ENCODE measurements around the gene OXSR1. TPM values are rescaled to one million over a fixed set of nuclear protein-coding genes. Genes with fewer than 3 reads are reported as not detected.

The OXSR1 gene
- total RNA-seq, 4 donors from 2014 or later, result 17.3 to 49.7 (median 28.7) TPM

DNA sequence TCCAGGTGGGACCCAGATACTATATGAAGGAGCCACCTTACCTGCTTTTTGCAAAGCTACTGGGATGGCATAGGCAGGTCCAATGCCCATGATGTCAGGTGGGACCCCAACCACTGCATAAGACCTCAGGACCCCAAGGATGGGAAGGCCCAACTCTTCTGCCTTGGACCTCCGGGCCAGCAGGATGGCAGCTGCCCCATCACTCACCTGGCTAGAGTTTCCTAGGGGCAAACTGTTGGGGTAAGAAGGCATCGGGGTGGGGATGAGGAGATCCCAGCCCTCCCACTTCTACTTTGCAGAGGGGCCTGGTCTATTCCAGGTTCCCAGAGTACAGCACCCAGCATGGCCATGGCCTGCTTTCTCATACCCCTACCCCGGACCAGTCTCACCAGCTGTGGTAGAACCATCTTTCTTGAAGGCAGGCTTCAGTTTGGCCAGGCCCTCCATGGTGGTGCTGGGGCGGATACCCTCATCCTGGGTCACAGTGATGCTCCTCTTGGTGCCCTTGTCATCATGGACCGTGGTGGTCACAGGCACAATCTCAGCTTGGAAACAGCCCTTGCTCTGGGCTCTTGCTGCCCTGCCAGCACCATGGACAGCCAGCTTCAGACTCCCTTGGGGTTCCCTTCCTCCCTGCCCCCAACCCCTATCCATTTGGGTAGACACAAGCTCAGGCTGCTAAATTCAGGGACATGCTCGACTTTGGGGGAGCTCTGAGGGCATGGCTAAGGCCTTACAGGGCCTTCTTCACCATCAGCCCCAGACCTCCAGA is 39.0 kb upstream of the OXSR1 start:
- peak in 1 of 3 donors; percentile 38 for DNase-seq
- peaks cover 0 to 91% (median 0%) of the 10 kb centered on the region in 3 donors for H3K36me3 ChIP-seq
- H3K4me1 ChIP-seq, result peaks cover 0 to 16% (median 2%) of the 10 kb centered on the region in 4 donors
- TF ChIP-seq POLR2A (IDR thresholded peaks at IDR 0.05), result no peak
- H3K4me3 ChIP-seq, result no peak overlapping the region
- H3K9me3 ChIP-seq, result no peaks in the 10 kb centered on the region
- H3K27ac ChIP-seq, result peak overlapping the region in 1 of 4 donors; percentile 37
- no peaks in the 10 kb centered on the region for H3K27me3 ChIP-seq

DNA sequence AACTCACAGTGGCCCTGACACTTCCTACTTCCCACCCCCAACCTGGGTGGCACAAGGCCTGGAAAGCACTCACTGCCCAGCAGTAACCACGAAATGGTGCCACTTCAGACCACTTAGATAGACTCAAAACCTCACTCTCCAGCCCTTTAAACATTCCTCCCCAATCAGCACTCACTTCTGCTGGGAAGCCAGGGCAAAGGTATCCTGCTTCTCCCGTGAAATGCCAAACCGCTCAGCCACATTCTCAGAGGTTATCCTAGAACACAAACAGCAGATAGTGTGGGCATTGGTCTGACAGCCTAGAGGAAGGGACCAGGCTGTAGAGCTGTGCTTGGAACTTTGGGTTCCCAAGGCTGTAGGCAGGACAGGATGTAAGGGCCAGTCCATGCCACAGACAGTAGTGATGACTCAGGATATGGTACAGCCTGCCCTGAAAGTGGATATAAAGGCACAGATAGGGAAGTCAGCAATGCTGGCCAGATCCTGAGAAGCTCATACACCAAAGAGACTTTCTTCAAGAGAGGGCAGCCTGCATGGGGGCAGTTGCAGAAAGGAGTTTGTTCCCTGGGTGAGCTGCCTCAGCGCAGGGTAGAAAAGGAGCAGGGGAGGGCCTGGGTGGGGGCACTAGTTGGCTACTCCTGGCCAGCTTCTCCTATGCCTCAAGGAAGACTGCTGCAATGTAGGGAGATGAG is 37.6 kb upstream of the OXSR1 start:
- Histone ChIP-seq H3K9me3 (no peaks in the 10 kb centered on the region), H3K27ac (peak overlapping the region in 3 of 4 donors; percentile 15 to 71 (median 20)), H3K4me1 (peaks cover 0 to 30% (median 2%) of the 10 kb centered on the region in 4 donors), H3K36me3 (peaks cover 0 to 89% (median 0%) of the 10 kb centered on the region in 3 donors), H3K27me3 (no peaks in the 10 kb centered on the region), H3K4me3 (no peak overlapping the region)
- peak in 2 of 3 donors; percentile 8 to 54 for DNase-seq
- TF ChIP-seq POLR2A (IDR thresholded peaks at IDR 0.05), result peak in 1 of 2 donors; percentile 24
- TF ChIP-seq, protein P1, sequence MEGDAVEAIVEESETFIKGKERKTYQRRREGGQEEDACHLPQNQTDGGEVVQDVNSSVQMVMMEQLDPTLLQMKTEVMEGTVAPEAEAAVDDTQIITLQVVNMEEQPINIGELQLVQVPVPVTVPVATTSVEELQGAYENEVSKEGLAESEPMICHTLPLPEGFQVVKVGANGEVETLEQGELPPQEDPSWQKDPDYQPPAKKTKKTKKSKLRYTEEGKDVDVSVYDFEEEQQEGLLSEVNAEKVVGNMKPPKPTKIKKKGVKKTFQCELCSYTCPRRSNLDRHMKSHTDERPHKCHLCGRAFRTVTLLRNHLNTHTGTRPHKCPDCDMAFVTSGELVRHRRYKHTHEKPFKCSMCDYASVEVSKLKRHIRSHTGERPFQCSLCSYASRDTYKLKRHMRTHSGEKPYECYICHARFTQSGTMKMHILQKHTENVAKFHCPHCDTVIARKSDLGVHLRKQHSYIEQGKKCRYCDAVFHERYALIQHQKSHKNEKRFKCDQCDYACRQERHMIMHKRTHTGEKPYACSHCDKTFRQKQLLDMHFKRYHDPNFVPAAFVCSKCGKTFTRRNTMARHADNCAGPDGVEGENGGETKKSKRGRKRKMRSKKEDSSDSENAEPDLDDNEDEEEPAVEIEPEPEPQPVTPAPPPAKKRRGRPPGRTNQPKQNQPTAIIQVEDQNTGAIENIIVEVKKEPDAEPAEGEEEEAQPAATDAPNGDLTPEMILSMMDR (IDR thresholded peaks at IDR 0.05), result no peak

DNA sequence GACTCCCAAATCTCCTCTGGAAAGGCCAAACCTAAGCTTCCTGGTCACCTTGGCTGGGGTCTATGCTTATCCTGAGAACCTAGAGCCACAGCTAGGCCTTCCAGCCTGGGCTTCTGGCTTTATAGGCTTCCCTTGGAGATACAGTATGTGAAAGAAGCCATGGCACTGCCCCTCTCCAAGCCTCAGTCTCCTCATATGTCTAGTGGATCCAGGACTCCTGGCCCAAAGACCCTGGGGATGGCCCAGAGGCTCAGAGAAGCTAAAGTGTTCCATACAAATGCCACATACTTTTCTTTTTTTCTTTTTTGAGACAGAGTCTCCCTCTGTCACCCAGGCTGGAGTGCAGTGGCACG is 37.1 kb upstream of the OXSR1 start:
- H3K36me3 ChIP-seq, result peaks cover 0 to 89% (median 0%) of the 10 kb centered on the region in 3 donors
- no peaks in the 10 kb centered on the region for H3K9me3 ChIP-seq
- no peak overlapping the region for H3K4me3 ChIP-seq
- H3K27me3 ChIP-seq, result no peaks in the 10 kb centered on the region
- TF ChIP-seq POLR2A (IDR thresholded peaks at IDR 0.05), result no peak
- TF ChIP-seq, protein P1 (IDR thresholded peaks at IDR 0.05), result no peak
- H3K27ac ChIP-seq, result peak overlapping the region in 2 of 4 donors; percentile 15 to 71
- DNase-seq, result peak in 1 of 3 donors; percentile 4
- H3K4me1 ChIP-seq, result peaks cover 0 to 36% (median 2%) of the 10 kb centered on the region in 4 donors

DNA sequence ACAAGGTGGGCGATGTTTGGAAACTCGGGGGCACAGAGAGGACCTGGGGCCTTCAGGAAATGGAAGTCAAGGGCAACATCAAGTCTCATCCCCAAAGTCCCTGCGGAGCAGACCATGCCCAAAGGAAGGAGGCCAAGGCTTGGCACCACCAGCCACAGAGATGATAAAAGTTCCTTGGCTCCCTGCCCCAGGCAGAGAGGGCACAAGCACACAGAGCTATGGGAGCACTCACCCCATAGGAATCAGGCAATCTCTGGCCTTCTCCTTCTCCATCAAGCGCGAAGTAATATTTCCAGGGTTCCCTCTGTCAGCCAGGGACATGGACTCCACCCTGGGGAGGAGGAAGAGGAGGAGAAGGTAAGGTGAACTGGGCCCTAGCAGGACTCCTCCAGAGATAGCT is 36.3 kb upstream of the OXSR1 start:
- no peaks in the 10 kb centered on the region for H3K27me3 ChIP-seq
- H3K4me1 ChIP-seq, result peaks cover 0 to 44% (median 2%) of the 10 kb centered on the region in 4 donors
- H3K36me3 ChIP-seq, result peaks cover 0 to 87% (median 0%) of the 10 kb centered on the region in 3 donors
- no peak overlapping the region for H3K4me3 ChIP-seq
- TF ChIP-seq POLR2A (IDR thresholded peaks at IDR 0.05), result no peak
- TF ChIP-seq, protein P1 (IDR thresholded peaks at IDR 0.05), result no peak
- DNase-seq, result no peak
- peak overlapping the region in 1 of 4 donors; percentile 89 for H3K27ac ChIP-seq
- no peaks in the 10 kb centered on the region for H3K9me3 ChIP-seq

DNA sequence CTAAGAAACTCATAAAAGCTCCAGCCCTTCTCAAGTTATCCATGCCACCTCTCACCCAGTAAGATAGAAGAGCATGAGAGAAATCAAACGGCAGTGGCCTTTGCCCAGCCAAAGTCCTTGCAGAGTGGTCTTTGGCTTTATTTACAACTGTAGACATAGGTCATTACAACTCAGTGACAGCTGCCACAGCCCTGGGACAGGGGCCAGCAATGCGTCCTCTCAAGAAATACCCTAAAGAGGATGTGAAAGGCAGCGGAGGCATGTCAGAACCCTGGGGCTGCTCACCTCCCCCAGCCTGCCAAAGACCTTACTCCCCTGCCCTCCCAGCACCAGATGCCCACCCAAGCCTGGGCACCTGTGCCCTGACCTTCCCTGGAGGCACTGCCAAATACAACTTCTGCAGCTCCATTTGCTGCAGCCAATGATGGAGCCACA is 34.7 kb upstream of the OXSR1 start:
- TF ChIP-seq POLR2A (IDR thresholded peaks at IDR 0.05), result peak; percentile 26 to 51
- TF ChIP-seq, protein P1 (IDR thresholded peaks at IDR 0.05), result no peak
- Histone ChIP-seq H3K4me3 (no peak overlapping the region), H3K9me3 (no peaks in the 10 kb centered on the region), H3K27me3 (no peaks in the 10 kb centered on the region), H3K4me1 (peaks cover 0 to 59% (median 5%) of the 10 kb centered on the region in 4 donors), H3K36me3 (peaks cover 0 to 79% (median 0%) of the 10 kb centered on the region in 3 donors), H3K27ac (peak overlapping the region in 2 of 4 donors; percentile 62 to 89)
- peak in 2 of 3 donors; percentile 77 to 86 for DNase-seq

All from Peyer's patch (tissue), 4 donors.